ENCODE results near the gene SMYD3.
"Not testable (repeated sequence)": the region's sequence is repeated elsewhere in the genome, so short reads cannot be mapped to it uniquely, and the experiment has no call there.

Gene SMYD3

DNA sequence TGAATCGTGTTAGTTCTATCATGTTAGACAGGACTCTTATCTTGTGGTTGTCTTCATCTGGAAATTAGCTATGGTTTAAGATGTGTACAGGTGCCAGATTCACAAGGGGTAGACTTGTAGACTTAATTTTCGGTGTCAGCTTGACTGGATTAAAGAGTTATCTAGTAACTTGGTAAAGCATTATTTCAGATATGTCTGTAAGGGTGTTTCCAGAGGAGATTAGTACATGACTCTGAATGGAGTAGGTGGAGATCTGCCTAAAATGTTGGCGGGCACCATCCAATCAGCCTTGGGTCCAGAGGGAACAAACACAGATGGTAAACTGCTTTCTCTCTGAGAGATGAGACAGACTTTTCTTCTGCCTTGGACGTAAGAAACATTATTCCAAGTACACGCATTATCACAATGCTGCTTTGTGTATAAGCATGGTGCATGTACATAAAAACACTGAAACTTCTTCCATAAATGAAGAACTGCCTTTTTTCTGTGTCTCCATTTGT is 434.6 kb downstream of the SMYD3 start:
- no peak for DNase-seq

GRCh38 chr1:246071981-246072380 is 435.1 kb downstream of the SMYD3 start:
- not testable (repeated sequence) for DNase-seq

GRCh38 chr1:246071561-246071960 is 435.5 kb downstream of the SMYD3 start:
- not testable (repeated sequence) for DNase-seq

- DNase-seq = no peak
Measured at GRCh38 chr1:246069581-246069980, 437.5 kb downstream of the SMYD3 start.

DNA sequence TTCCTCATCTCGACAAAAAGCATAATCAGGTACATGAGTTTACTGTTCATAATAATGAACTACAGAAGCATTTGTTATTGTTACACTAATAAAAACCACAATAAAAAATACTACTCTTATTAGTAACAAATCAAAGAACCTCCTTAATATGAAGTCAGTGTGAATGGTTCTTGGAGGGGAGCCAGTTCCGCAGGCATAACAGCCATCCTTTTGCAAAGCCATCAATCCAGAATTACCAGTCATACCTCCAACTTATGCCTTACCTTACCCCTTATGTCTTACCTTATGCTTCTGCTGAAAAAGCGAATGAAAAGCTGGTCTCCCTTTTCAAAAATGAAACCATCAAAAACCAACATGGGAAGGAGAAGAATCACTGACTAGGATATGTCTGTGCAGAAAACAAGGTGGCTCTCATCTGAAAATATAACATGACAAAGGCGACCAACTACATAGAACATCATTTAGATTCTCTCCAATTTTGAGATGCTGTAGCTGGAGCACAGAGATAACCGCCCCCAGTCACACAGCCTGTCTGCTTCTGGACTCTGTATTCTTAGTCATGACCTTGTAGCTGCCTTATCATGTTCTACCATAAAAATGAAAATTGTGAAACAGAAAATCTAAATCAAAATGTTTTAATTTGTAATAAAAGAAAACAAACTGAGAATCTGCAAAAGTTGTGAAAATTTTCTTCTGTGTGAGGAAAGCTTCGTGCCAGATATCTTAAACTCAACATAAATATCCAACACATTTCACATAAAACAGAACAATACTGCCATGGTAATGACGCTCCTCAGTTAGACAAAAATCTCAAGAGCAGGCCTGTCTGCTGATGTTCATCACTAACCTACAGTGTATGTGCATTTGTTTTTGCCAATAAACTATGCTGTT is 438.2 kb downstream of the SMYD3 start:
- DNase-seq = no peak

DNA sequence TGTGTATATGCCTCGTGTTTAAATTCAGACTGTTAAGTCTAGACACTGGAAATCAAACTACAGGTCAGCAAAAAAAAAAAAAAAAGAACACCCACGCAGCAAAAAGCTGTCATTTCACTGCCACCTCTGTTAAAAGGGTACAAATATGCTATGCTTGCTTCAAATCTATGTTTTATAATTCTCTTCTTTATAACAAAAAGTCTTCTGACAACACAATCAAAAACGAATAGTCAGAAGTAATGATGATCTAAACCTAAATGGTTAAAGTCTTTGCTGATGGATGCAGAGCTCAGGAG is 438.9 kb downstream of the SMYD3 start:
- no peak for DNase-seq

- DNase-seq = peak in 2 of 51 donors; percentile 2 to 4
Measured at GRCh38 chr1:246067432-246068216, 439.5 kb downstream of the SMYD3 start.

GRCh38 chr1:246066573-246066972 is 440.5 kb downstream of the SMYD3 start:
- no peak for DNase-seq

DNA sequence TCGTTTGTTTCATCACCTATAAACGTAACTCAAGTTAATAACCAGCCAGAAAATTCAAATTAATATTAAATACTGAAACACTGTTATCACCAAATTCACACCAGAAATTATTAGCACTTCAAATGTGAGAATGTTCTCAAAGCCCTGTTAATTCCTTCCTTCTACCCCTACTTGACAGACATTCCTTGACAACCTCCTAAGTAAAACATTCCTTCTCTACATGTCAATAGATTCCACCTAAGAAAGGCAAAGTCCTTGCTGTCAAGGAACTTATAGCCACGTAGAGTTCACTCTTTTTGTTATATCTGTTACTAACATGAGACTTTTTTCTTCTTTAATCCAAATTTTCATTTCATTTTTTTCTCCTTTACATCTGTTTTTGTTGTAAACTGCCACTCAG is 441.5 kb downstream of the SMYD3 start:
- DNase-seq = no peak

- DNase-seq = no peak
Measured at GRCh38 chr1:246064891-246065290, 442.2 kb downstream of the SMYD3 start.

DNA sequence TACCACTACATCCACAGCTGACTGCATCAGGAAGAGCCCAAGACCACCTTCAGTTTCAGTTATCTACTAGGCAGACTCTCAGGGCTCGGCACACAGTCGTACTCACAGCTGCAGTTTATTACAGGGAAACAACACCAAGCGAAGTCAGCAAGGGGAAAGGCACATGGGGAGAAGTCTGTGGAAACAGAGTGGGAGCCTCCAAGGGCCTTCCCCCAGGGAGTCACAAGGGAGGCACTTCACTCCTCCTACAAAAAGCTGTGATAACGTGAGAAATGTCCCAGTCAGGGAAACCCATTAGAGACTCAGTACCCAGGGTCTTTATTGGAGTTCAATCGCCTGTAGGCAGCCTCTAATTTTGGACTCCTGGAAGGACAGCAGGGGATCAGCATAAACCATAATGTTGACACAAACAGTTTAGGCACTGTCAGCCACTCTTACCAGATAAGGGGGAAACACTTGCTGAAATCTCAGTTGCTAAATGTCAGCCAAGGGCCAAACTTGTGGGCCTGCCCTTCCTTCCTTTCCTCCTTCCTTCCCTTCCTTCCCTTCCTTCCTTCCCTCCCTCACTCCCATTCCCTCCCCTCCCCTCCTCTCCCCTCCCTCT is 444.0 kb downstream of the SMYD3 start:
- no peak for DNase-seq

- DNase-seq = no peak
Measured at GRCh38 chr1:246058466-246058865, 448.6 kb downstream of the SMYD3 start.

DNA sequence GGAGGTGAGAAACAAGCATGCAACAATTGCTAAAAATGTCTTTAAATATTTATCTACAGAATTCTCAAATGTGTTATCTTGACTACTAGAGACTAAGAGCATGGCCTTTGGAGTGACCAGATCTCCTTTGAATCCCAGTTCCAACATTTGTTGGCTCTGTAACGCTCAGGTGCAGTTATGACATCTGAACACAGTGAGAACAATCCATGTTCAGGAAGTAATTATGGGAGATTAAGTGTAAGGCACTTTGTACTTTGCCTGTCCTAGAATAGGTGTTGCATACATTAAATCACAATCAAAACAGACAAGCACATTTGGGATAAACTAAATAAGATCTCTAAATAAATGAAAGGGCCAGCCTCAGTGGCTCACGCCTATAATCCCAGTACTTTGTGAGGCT is 454.5 kb downstream of the SMYD3 start:
- no peak for DNase-seq

DNA sequence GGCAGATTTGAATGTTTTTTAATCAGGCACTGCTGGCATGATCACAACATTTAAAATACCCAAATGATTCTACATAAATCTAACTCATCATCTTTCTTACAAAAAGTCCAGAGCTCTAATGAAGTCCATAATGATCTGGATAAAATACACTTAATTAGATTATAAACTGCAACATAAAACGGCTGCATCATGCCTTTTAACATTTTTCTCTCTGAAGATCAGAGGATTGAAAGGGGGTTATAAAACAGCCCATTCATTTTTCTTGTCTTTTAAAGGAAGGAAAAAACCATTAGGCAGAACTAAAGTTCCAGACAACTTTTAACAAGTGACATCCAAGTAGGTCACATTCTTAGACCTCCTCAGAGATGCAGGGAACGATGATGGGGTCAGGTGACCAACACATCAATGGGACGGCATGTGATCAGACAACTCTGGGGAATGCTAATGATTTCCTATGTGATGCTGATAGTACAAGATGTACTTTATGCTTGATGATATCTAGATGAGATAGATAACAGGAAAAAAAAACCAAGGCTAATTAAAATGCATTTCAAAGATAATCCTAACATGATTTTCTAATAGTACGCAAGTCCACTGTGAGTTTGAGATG is 455.1 kb downstream of the SMYD3 start:
- no peak for DNase-seq

GRCh38 chr1:246048693-246049092 is 458.4 kb downstream of the SMYD3 start:
- DNase-seq = no peak

GRCh38 chr1:246043556-246043955 is 463.5 kb downstream of the SMYD3 start:
- DNase-seq = no peak

- DNase-seq = no peak
Measured at GRCh38 chr1:246041360-246041759, 465.7 kb downstream of the SMYD3 start.

DNA sequence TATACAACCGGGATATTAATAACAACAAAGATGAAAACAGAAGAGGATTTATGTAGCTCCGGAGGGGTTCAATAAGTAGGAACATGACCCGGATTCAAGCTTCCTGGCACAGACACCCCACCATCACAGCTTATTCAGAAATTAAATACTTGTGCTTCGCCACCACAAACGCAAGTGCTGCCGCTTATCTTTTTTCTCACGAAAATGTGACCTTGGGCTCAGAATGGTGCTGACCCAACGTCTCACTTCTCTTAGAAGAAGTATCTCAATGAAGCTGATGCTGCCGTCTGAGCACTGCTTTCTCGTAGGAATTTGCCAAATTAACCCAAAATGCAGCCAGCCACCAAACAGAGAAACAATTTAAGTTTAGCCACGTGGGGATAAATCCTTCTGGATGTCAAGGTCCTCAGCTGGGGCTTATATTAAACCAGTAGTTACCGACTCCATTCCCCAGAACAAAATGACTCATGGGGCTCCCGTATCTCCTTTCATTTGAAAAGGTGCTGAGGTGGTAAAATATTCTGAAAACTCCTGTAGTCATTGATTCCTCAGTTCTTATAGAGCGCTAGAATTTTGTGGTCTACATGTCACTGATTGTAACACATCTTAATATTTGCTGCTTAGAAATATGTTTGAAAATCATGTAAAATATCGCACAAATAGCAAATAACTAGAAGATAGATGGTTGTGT is 466.7 kb downstream of the SMYD3 start:
- no peak for DNase-seq

GRCh38 chr1:246039584-246039983 is 467.5 kb downstream of the SMYD3 start:
- DNase-seq = no peak

DNA sequence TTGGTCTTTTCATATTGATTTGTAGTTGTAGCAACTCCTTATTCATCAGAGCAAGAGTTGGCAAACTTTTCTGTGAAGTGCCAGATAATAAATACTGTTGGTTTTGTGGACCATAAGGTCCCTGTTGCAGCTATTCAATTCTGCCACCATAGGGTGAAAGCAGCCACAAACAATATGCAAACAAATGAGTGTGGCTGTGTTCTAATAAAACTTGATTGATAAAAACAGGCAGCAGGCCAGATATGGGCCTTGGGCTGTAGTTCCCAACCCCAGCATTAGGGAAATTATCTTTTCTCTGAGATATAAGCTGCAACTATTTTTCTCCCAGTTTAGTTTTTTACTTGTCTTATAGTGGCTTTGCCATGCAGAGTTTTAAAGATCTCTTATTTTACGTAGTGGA is 469.2 kb downstream of the SMYD3 start:
- DNase-seq = no peak

DNA sequence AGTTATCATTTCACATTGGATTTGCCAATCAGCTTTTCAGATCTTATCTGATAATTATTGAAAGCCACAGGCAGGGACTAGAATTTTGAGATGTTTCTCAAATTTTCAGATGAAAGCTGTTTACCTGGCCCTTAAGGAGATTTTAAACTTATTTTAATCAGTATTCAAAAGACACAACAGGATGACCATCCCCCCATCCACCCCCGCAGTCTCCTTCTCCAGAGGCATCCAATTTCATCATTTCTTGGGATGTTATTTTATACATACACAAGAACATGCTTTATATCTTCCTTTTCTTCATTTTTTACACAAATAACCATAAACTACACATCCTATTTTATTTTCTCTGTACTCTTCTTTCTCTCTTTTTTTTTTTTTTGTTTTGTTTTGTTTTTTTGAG is 470.9 kb downstream of the SMYD3 start:
- no peak for DNase-seq

All from hypothalamus (tissue), 51 donors.